GM21717 (cell line): ENCODE results near the gene KCNJ6.
"Not testable (repeated sequence)": the region's sequence is repeated elsewhere in the genome, so short reads cannot be mapped to it uniquely, and the experiment has no call there.

Experiments
- ATAC-seq: cut with Tn5 transposase; IDR thresholded peaks from one replicate; pipeline ENCODE4 v1.9.1; 2021; ENCODE audit warnings: mild to moderate bottlenecking, moderate library complexity; ENCODE audit not compliant: unreplicated experiment

The KCNJ6 gene

GRCh38 chr21:37784591-37785318 is 131.5 kb downstream of the KCNJ6 start:
- no peak for ATAC-seq

DNA sequence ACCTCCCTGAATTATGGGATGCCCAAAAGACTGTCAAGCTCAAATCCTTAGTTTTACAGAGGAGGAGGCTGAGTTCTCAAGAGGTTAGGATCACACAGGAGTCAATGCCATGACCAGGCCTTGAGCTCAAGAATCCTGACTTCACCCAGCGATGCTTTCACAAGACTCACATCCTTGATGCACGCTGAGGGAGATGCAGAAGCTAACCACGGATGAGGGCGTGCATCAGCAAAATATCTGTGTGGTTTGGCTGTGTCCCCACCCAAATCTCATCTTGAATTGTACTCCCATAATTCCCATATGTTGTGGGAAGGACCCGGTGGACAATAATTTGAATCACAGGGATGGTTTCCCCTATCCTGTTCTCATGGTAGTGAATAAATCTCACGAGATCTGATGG is 133.2 kb downstream of the KCNJ6 start:
- no peak for ATAC-seq

DNA sequence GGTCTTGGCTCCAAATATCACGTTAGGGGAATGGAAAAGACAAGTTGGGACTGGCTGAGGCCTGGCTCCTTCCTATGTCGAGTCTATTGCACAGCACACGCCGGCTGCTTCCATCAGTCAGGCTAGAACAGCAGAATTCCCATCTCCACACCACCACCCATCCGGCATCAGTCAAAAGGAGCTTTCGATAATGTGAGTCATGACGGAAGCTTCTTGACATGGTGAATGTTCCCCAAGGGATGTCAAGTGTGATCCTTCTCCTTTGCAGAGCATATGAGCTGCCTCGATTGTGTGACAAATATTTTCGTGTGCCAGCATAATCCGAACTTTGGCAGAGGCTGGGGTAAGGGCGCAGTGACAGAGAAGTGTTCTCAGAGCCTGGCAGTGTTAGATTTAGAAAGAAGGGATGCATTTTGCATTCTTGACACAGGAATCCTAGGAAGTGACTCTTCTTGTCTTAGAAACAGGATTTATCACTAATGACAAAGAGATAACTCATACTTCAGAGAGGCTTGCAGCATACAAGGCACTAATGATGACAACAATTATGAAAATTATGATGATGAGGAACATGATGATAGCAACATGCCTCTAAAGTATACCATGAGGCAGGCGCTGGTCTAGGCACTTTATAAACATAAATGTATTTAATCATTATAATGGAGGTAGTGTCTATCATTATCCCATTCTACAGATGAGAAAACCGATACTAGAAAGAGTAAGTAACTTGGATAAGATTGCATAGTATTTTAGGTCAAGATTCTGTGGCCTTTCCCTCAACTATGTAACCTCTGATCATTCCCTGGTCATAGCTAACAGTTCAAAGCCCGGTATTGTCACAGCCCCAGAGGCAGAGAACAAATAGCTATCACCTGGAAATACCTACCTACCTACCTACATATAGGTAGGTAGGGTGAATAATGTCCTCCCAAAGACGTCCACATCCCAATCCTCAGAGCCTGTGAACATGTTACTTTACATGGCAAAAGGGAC is 135.0 kb downstream of the KCNJ6 start:
- ATAC-seq: no peak

GRCh38 chr21:37771181-37771580 is 145.1 kb downstream of the KCNJ6 start:
- no peak for ATAC-seq

GRCh38 chr21:37770461-37770860 is 145.8 kb downstream of the KCNJ6 start:
- no peak for ATAC-seq

DNA sequence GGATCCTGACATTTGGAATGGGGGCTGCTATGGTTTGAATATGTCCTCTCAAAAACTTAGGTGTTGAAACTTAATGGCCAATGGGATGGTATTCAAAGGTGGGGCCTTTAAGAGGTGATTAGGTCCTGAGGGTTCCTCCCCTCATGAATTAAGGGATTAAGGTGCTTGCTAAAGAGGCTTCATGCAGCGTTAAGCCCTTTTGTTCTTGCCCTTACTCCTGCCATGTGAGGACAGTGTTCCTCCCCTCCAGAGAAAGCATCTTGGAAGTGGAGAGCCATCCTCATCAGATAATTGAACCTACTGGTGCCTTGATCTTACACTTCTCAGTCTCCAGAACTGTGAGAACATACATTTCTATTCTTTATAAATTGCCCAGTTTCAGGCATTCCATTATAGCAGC is 146.6 kb downstream of the KCNJ6 start:
- no peak for ATAC-seq

DNA sequence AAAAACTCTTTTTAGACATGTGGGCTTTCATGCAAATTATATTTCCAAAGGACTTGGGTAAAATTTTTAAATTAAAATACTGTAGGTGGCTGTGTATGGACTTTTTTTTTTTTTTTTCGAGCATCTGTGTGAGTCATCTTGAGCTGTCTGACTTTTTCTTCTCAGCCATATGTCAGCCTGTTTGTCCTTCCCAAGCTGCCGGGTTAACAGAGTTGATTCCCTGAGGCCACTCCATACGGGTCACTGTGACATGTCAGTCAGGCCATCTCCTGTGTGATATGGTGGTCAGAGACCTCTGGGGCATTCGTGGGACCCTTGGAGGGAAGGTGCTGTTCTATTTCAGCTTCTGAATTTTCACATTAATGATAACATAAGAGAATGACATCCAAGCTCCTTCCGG is 148.3 kb downstream of the KCNJ6 start:
- ATAC-seq: no peak

- no peak for ATAC-seq
These were observed 150.1 kb downstream of the KCNJ6 start for GRCh38 chr21:37766129-37766528.

GRCh38 chr21:37765221-37765900 is 150.9 kb downstream of the KCNJ6 start:
- ATAC-seq: no peak

DNA sequence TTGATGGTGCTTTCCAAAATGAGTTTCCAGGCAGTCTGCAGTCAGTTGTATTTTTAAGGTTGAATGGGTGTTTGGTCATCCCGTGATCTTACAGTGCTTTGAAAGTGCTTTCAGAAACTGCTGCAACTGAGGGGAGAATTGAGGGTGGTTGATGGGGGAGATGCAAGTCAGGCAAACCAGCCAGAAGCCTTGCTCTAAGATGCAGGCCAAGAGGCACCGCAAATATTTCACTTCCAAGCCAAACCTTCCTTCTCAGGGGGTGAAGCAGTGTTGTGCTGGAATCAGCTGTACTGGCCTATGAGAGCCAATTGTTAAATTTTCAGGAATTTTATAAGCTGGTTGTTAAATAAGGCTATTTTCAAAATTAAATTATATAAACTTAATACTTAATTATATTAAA is 151.6 kb downstream of the KCNJ6 start:
- no peak for ATAC-seq

- no peak for ATAC-seq
These were observed 153.0 kb downstream of the KCNJ6 start for GRCh38 chr21:37763298-37763697.

- no peak for ATAC-seq
These were observed 153.7 kb downstream of the KCNJ6 start for GRCh38 chr21:37762606-37763005.

GRCh38 chr21:37761406-37761805 is 154.9 kb downstream of the KCNJ6 start:
- not testable (repeated sequence) for ATAC-seq

DNA sequence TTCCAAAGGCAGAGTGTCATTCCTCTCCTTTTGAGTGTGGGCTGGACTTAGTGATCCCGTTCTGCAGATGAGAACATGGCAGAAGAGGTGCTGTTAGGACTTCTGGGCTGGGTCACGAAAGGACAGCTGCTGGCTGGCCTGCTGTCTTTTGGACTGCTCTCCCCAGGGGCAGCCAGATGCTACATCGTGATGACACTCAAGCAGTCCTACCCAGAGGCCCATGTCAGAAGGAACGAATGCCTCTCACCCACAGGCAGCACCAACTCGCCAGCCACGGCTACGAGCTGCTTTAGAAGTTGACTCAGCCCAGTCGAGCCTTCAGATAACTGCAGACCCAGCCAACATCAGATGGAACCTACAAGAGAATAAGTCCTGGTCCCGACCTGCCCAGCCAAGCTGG is 156.5 kb downstream of the KCNJ6 start:
- ATAC-seq: no peak

DNA sequence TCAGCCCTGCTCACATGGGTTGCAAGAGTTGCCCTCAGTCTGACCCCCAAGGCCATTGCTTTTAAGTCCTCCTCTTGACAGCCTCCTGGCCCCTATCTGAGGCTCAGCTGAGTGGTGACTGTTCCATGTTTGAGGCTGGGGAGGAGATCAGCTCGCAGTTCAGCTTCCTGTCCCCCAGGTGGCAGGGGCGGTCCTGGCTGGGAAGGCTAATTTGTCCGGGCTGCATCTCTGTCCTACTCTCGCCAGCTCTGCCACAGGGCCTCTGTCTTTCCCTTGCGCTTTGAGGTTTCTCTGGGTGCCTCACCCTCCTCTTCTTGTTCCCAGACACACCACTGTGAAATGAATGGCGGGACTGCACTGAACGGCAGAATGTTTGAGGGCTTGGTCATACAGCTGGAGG is 157.3 kb downstream of the KCNJ6 start:
- no peak for ATAC-seq

DNA sequence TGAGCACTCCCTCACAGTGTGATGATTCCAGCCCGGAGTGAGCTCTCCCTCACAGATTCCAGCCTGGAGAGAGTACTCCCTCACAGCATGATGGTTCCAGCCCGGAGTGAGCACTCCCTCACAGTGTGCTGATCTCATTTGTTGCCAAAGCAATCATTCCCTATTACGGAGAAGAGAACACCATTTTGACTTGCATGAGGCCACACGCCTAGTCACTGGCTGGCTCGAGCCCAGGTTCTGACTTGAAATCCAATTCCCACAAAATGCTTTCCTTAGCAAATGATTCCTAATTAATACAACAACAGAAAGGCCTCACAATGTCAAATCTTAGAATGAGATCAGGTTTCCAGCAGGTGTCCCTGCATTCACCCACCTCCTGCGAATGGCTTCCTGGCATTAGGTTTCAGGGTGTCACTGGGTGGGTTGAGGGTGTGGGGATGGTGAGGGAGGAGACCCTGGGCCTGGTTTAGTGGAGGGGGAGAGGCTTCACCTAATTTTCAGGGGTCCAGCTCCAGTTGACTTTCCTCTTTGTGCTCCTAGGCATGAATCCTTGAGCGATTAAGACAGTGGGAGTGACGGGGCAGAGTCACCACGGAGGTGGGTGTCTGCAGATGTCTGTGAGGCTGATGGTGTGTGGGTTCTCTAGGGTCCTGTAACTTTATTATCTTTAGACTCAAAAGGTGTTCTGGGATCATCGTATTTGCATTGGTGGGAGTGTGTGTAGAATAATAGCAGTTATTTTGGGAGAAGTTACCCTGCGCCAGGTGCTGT is 158.5 kb downstream of the KCNJ6 start:
- no peak for ATAC-seq

GRCh38 chr21:37753122-37753599 is 163.1 kb downstream of the KCNJ6 start:
- no peak for ATAC-seq

- no peak for ATAC-seq
These were observed 164.8 kb downstream of the KCNJ6 start for GRCh38 chr21:37751268-37751975.

DNA sequence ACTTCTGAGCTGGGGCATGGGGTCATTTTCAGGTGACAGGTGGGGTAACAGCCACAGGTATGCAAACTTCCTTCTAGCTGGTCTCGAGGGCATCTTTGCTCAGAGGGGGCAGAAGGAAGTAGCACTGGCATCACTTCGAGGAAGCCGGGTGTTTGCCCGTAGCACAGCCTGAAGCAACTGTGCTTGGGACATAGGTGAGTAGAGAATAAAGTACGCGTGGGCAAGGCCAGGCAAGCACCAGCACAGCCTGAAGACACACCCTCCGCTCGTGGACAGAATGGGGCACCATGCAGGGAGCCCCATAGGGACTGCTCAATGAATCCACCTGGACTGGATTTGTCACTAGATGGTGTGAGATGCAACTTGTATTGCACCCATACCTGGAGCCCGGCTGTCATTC is 167.1 kb downstream of the KCNJ6 start:
- no peak for ATAC-seq

DNA sequence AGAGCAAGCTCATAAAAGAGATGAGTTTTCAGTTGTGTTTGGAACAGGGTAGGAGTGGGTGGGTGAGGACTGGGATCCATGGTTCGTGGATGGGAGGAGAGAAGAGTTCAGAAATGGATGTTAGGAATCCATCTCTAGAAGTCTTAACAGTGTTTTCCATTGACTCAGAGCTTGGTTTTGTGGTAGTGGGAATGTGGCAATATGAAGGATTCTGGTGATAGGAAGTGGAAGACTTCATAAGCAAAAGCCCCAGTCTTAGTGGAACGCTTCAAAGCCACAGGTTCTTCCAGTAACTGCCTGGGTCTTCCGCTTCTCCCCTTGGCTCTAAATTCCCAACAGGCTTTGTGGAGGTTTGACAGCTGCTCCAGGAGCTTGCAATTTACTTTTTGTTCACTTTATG is 167.9 kb downstream of the KCNJ6 start:
- no peak for ATAC-seq
